HT-29 (cell line): ENCODE measurements around the gene OCA2. TPM values are rescaled to one million over a fixed set of nuclear protein-coding genes. Genes with fewer than 3 reads are reported as not detected.
"Not testable (repeated sequence)": the region's sequence is repeated elsewhere in the genome, so short reads cannot be mapped to it uniquely, and the experiment has no call there.

ENCODE experiments used
- DNase-seq: peaks from one replicate; pipeline ENCODE4 v3.0.0-alpha.2; 2015; ENCODE audit warnings: low spot score
- total RNA-seq: library from RNA; depleted of rRNA; stranded (reverse); fragments of >200 nt; shearing (Covaris generic); gene quantifications from 2 replicates; pipeline ENCODE4 v1.2.3, GENCODE V29; 2014

Gene OCA2
- total RNA-seq, 1 experiment from 2014 or later: not detected

GRCh38 chr15:27952593-27952992 lies 146.5 kb downstream of the OCA2 start:
- not testable (repeated sequence) for DNase-seq

GRCh38 chr15:27951191-27951890 lies 147.8 kb downstream of the OCA2 start:
- DNase-seq: no peak

- no peak for DNase-seq
Observed at GRCh38 chr15:27949089-27949488, 150.0 kb downstream of the OCA2 start.

- no peak for DNase-seq
Observed at GRCh38 chr15:27939246-27939645, 159.9 kb downstream of the OCA2 start.

GRCh38 chr15:27937851-27938250 lies 161.3 kb downstream of the OCA2 start:
- DNase-seq: no peak

- no peak for DNase-seq
Observed at GRCh38 chr15:27936164-27936563, 163.0 kb downstream of the OCA2 start.

GRCh38 chr15:27935328-27935727 lies 163.8 kb downstream of the OCA2 start:
- no peak for DNase-seq

- no peak for DNase-seq
Observed at GRCh38 chr15:27934782-27935181, 164.3 kb downstream of the OCA2 start.

- DNase-seq: no peak
Observed at GRCh38 chr15:27933562-27933961, 165.6 kb downstream of the OCA2 start.

GRCh38 chr15:27932600-27932999 lies 166.5 kb downstream of the OCA2 start:
- DNase-seq: no peak

- DNase-seq: no peak
Observed at GRCh38 chr15:27928386-27928785, 170.7 kb downstream of the OCA2 start.

- DNase-seq: no peak
Observed at GRCh38 chr15:27912283-27912682, 186.8 kb downstream of the OCA2 start.

GRCh38 chr15:27906802-27907201 lies 192.3 kb downstream of the OCA2 start:
- no peak for DNase-seq

GRCh38 chr15:27903405-27903804 lies 195.7 kb downstream of the OCA2 start:
- DNase-seq: no peak

- no peak for DNase-seq
Observed at GRCh38 chr15:27902680-27903385, 196.3 kb downstream of the OCA2 start.

- no peak for DNase-seq
Observed at GRCh38 chr15:27899583-27900285, 199.4 kb downstream of the OCA2 start.

- no peak for DNase-seq
Observed at GRCh38 chr15:27897481-27897880, 201.6 kb downstream of the OCA2 start.

GRCh38 chr15:27894645-27895044 lies 204.5 kb downstream of the OCA2 start:
- DNase-seq: no peak

- no peak for DNase-seq
Observed at GRCh38 chr15:27889258-27889657, 209.9 kb downstream of the OCA2 start.

- no peak for DNase-seq
Observed at GRCh38 chr15:27885201-27885600, 213.9 kb downstream of the OCA2 start.

GRCh38 chr15:27884726-27885125 lies 214.4 kb downstream of the OCA2 start:
- DNase-seq: no peak

- no peak for DNase-seq
Observed at GRCh38 chr15:27878841-27879240, 220.3 kb downstream of the OCA2 start.

- no peak for DNase-seq
Observed at GRCh38 chr15:27873828-27874227, 225.3 kb downstream of the OCA2 start.
